Measurements from ENCODE around the gene SLC25A20. TPM values are rescaled to one million over a fixed set of nuclear protein-coding genes. Genes with fewer than 3 reads are reported as not detected.

SLC25A20 gene
- total RNA-seq, 1 experiment from 2014 or later, result 17.7 TPM

- ATAC-seq (no peak), DNase-seq (no peak)
- Histone ChIP-seq H3K4me2 (ENCODE audit: low read length) (no peak overlapping the region), H3K9me3 (ENCODE audit: low read length) (no peaks in the 10 kb centered on the region), H3F3A (ENCODE audit: low read length, unreplicated experiment) (no peaks in the 10 kb centered on the region), H3K79me2 (ENCODE audit: low read length) (no peaks in the 10 kb centered on the region), H3K27me3 (ENCODE audit: low read length) (no peaks in the 10 kb centered on the region), H3K4me3 (ENCODE audit: low read length) (no peak overlapping the region), H3K36me3 (ENCODE audit: low read depth, low read length) (no peaks in the 10 kb centered on the region), H2AFZ (ENCODE audit: low read length) (no peak overlapping the region), H3K27ac (ENCODE audit: low read length) (no peak overlapping the region), H4K20me1 (ENCODE audit: low read length) (no peaks in the 10 kb centered on the region), H3K4me1 (ENCODE audit: insufficient read depth, low read length) (no peaks in the 10 kb centered on the region), H3K9me2 (replicated peaks; ENCODE audit: low read length) (no peaks in the 10 kb centered on the region), H3K9ac (ENCODE audit: low read length) (no peak overlapping the region)
- POLR2A ChIA-PET (ENCODE audit: unreplicated experiment), result no interaction called here
- intact Hi-C loops (cut with micrococcal nuclease), result no loop called here
- BruUV-seq (replicated peaks), result no TSS peak
- CTCF ChIA-PET, result no interaction called here
- TF ChIP-seq, protein P1, sequence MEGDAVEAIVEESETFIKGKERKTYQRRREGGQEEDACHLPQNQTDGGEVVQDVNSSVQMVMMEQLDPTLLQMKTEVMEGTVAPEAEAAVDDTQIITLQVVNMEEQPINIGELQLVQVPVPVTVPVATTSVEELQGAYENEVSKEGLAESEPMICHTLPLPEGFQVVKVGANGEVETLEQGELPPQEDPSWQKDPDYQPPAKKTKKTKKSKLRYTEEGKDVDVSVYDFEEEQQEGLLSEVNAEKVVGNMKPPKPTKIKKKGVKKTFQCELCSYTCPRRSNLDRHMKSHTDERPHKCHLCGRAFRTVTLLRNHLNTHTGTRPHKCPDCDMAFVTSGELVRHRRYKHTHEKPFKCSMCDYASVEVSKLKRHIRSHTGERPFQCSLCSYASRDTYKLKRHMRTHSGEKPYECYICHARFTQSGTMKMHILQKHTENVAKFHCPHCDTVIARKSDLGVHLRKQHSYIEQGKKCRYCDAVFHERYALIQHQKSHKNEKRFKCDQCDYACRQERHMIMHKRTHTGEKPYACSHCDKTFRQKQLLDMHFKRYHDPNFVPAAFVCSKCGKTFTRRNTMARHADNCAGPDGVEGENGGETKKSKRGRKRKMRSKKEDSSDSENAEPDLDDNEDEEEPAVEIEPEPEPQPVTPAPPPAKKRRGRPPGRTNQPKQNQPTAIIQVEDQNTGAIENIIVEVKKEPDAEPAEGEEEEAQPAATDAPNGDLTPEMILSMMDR (conservative IDR thresholded peaks at IDR 0.05; ENCODE audit: low read depth, low read length), result no peak
- TF ChIP-seq EZH2 (IDR thresholded peaks at IDR 0.05; ENCODE audit: low read length, unreplicated experiment) (no peak), EZH2phosphoT487 (IDR thresholded peaks at IDR 0.05; ENCODE audit: borderline replicate concordance, low read length) (no peak)
Measured at GRCh38 chr3:48879307-48879993, 19.2 kb downstream of the SLC25A20 start.

DNA sequence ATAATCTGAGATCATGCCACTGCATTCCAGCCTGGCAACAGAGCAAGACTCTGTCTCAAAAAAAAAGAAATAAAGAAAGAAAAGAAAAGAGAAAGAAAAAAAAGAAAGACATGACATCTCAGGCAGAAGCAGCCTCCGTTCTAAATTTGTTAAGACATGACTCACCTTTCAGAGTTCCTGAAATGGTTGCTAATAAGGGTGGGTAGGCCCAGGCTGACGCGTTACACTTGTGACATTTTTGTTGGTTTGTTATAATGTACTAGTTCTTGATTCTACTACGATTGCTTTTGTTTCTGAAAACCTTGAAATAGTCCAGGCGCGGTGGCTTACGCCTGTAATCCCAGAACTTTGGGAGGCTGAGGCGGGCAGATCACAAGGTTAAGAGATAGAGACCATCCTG, 21.0 kb downstream of the SLC25A20 start:
- Histone ChIP-seq H3F3A (ENCODE audit: low read length, unreplicated experiment) (no peaks in the 10 kb centered on the region), H3K4me1 (ENCODE audit: insufficient read depth, low read length) (no peaks in the 10 kb centered on the region), H3K79me2 (ENCODE audit: low read length) (no peaks in the 10 kb centered on the region), H4K20me1 (ENCODE audit: low read length) (no peaks in the 10 kb centered on the region), H3K4me3 (ENCODE audit: low read length) (no peak overlapping the region), H3K9ac (ENCODE audit: low read length) (no peak overlapping the region), H2AFZ (ENCODE audit: low read length) (no peak overlapping the region), H3K9me3 (ENCODE audit: low read length) (no peaks in the 10 kb centered on the region), H3K4me2 (ENCODE audit: low read length) (no peak overlapping the region), H3K27me3 (ENCODE audit: low read length) (no peaks in the 10 kb centered on the region), H3K27ac (ENCODE audit: low read length) (no peak overlapping the region), H3K9me2 (replicated peaks; ENCODE audit: low read length) (no peaks in the 10 kb centered on the region), H3K36me3 (ENCODE audit: low read depth, low read length) (no peaks in the 10 kb centered on the region)
- ChIA-PET CTCF (no interaction called here), POLR2A (ENCODE audit: unreplicated experiment) (no interaction called here)
- intact Hi-C loops (cut with micrococcal nuclease), result no loop called here
- ATAC-seq (no peak), DNase-seq (no peak)
- TF ChIP-seq EZH2 (IDR thresholded peaks at IDR 0.05; ENCODE audit: low read length, unreplicated experiment), result no peak
- TF ChIP-seq EZH2phosphoT487 (IDR thresholded peaks at IDR 0.05; ENCODE audit: borderline replicate concordance, low read length), result no peak
- TF ChIP-seq, protein P1 (conservative IDR thresholded peaks at IDR 0.05; ENCODE audit: low read depth, low read length), result no peak
- BruUV-seq (replicated peaks), result no TSS peak

GRCh38 chr3:48863122-48863521, 35.6 kb downstream of the SLC25A20 start:
- intact Hi-C loops (cut with micrococcal nuclease), result no loop called here
- POLR2A ChIA-PET (ENCODE audit: unreplicated experiment), result no interaction called here
- Histone ChIP-seq H2AFZ (ENCODE audit: low read length) (peak overlapping the region; percentile 51), H3K9ac (ENCODE audit: low read length) (no peak overlapping the region), H3K27me3 (ENCODE audit: low read length) (no peaks in the 10 kb centered on the region), H3K36me3 (ENCODE audit: low read depth, low read length) (no peaks in the 10 kb centered on the region), H4K20me1 (ENCODE audit: low read length) (no peaks in the 10 kb centered on the region), H3K9me3 (ENCODE audit: low read length) (no peaks in the 10 kb centered on the region), H3K4me2 (ENCODE audit: low read length) (peak overlapping the region; percentile 70), H3K4me3 (ENCODE audit: low read length) (peak overlapping the region; percentile 39; the same call in 1 of the 2 replicates), H3F3A (ENCODE audit: low read length, unreplicated experiment) (no peaks in the 10 kb centered on the region), H3K9me2 (replicated peaks; ENCODE audit: low read length) (no peaks in the 10 kb centered on the region), H3K79me2 (ENCODE audit: low read length) (no peaks in the 10 kb centered on the region), H3K4me1 (ENCODE audit: insufficient read depth, low read length) (peaks cover 17% of the 10 kb centered on the region), H3K27ac (ENCODE audit: low read length) (peak overlapping the region; percentile 68)
- no peak for TF ChIP-seq EZH2phosphoT487 (IDR thresholded peaks at IDR 0.05; ENCODE audit: borderline replicate concordance, low read length)
- TF ChIP-seq EZH2 (IDR thresholded peaks at IDR 0.05; ENCODE audit: low read length, unreplicated experiment), result no peak
- TF ChIP-seq, protein P1 (conservative IDR thresholded peaks at IDR 0.05; ENCODE audit: low read depth, low read length), result no peak
- CTCF ChIA-PET, result no interaction called here
- ATAC-seq (peak; percentile 84), DNase-seq (peak; percentile 81)
- no TSS peak for BruUV-seq (replicated peaks)

Measured in PC-3 (cell line).